ENCODE measurements around the gene TEX53. TPM values are rescaled to one million over a fixed set of nuclear protein-coding genes. Genes with fewer than 3 reads are reported as not detected.

Gene TEX53
- total and polyA plus RNA-seq, 4 donors, result not detected

GRCh38 chr9:114691046-114691955 lies 33.7 kb upstream of the TEX53 start:
- no peak overlapping the region for H3K4me3 ChIP-seq
- H3K4me1 ChIP-seq (ENCODE audit: control insufficient read depth in 5 of 5, insufficient read depth in 5 of 5, low read length in 5 of 5), result peaks cover 0 to 5% (median 0%) of the 10 kb centered on the region in 5 donors
- no peak for TF ChIP-seq CTCF (IDR thresholded peaks at IDR 0.05; ENCODE audit: control extremely low read depth, extremely low read depth)
- no peaks in the 10 kb centered on the region for H3K36me3 ChIP-seq (ENCODE audit: control insufficient read depth in 4 of 4, insufficient read depth in 4 of 4, low read length in 4 of 4)
- WGBS, 2 donors, result 77 to 84% methylated on average over 11 of the region's 11 CpGs
- H3K27me3 ChIP-seq (ENCODE audit: control insufficient read depth in 3 of 3, insufficient read depth in 3 of 3, low read length in 2 of 3), result no peaks in the 10 kb centered on the region
- no peak overlapping the region for H3K9ac ChIP-seq (ENCODE audit: insufficient read depth in 1 of 2, low read length in 2 of 2)
- no peaks in the 10 kb centered on the region for H3K9me3 ChIP-seq (ENCODE audit: control insufficient read depth in 4 of 4, insufficient read depth in 3 of 4, low read length in 3 of 4)
- DNase-seq (no peak), ATAC-seq (ENCODE audit: insufficient read depth, low FRiP score) (no peak)
- no peak overlapping the region for H3K27ac ChIP-seq (ENCODE audit: low read depth in 1 of 2, low read length in 1 of 2)

GRCh38 chr9:114690308-114690707 lies 32.7 kb upstream of the TEX53 start:
- no peak overlapping the region for H3K9ac ChIP-seq (ENCODE audit: insufficient read depth in 1 of 2, low read length in 2 of 2)
- ATAC-seq (ENCODE audit: insufficient read depth, low FRiP score) (no peak), DNase-seq (no peak)
- no peaks in the 10 kb centered on the region for H3K36me3 ChIP-seq (ENCODE audit: control insufficient read depth in 4 of 4, insufficient read depth in 4 of 4, low read length in 4 of 4)
- H3K27me3 ChIP-seq (ENCODE audit: control insufficient read depth in 3 of 3, insufficient read depth in 3 of 3, low read length in 2 of 3), result no peaks in the 10 kb centered on the region
- no peak overlapping the region for H3K27ac ChIP-seq (ENCODE audit: low read depth in 1 of 2, low read length in 1 of 2)
- peaks cover 0 to 5% (median 0%) of the 10 kb centered on the region in 5 donors for H3K4me1 ChIP-seq (ENCODE audit: control insufficient read depth in 5 of 5, insufficient read depth in 5 of 5, low read length in 5 of 5)
- no peaks in the 10 kb centered on the region for H3K9me3 ChIP-seq (ENCODE audit: control insufficient read depth in 4 of 4, insufficient read depth in 3 of 4, low read length in 3 of 4)
- 89 to 95% methylated on average over 4 of the region's 4 CpGs for WGBS, 2 donors
- no peak overlapping the region for H3K4me3 ChIP-seq
- no peak for TF ChIP-seq CTCF (IDR thresholded peaks at IDR 0.05; ENCODE audit: control extremely low read depth, extremely low read depth)

- no peak overlapping the region for H3K27ac ChIP-seq (ENCODE audit: low read depth in 1 of 2, low read length in 1 of 2)
- ATAC-seq (ENCODE audit: insufficient read depth, low FRiP score) (no peak), DNase-seq (no peak)
- H3K9ac ChIP-seq (ENCODE audit: insufficient read depth in 1 of 2, low read length in 2 of 2), result no peak overlapping the region
- H3K4me1 ChIP-seq (ENCODE audit: control insufficient read depth in 5 of 5, insufficient read depth in 5 of 5, low read length in 5 of 5), result peaks cover 0 to 5% (median 0%) of the 10 kb centered on the region in 5 donors
- H3K27me3 ChIP-seq (ENCODE audit: control insufficient read depth in 3 of 3, insufficient read depth in 3 of 3, low read length in 2 of 3), result no peaks in the 10 kb centered on the region
- no peaks in the 10 kb centered on the region for H3K9me3 ChIP-seq (ENCODE audit: control insufficient read depth in 4 of 4, insufficient read depth in 3 of 4, low read length in 3 of 4)
- 89 to 96% methylated on average over 7 of the region's 7 CpGs for WGBS, 2 donors
- H3K4me3 ChIP-seq, result no peak overlapping the region
- no peaks in the 10 kb centered on the region for H3K36me3 ChIP-seq (ENCODE audit: control insufficient read depth in 4 of 4, insufficient read depth in 4 of 4, low read length in 4 of 4)
- TF ChIP-seq CTCF (IDR thresholded peaks at IDR 0.05; ENCODE audit: control extremely low read depth, extremely low read depth), result no peak
Observed at GRCh38 chr9:114689813-114690212, 32.2 kb upstream of the TEX53 start.
